ENCODE results near the gene DPP4. TPM values are rescaled to one million over a fixed set of nuclear protein-coding genes. Genes with fewer than 3 reads are reported as not detected.
"Not testable (repeated sequence)": the region's sequence is repeated elsewhere in the genome, so short reads cannot be mapped to it uniquely, and the experiment has no call there.

DPP4 gene
- total RNA-seq, 8 experiments from 2014 or later, result 0.24 to 83.7 (median 1.1) TPM

- WGBS, 10 experiments, result 20 to 98% (median 86%) methylated on average over 1 to 9 of the region's 9 CpGs; no CpG with 5 or more reads in 4 of the 10 experiments
- in situ Hi-C loops (cut with MboI; ENCODE audit: low pct_unique_long_range_greater_than_20kb in 2 of 9, low sequenced_read_pairs in 9 of 9, unreplicated experiment in 9 of 9), result no loop called here
- H3K27ac ChIP-seq, result no peak overlapping the region
Observed at GRCh38 chr2:161971551-161971950, 102.5 kb downstream of the DPP4 start.

GRCh38 chr2:161969159-161969558, 104.9 kb downstream of the DPP4 start:
- WGBS, 10 experiments, result 0 to 88% (median 67%) methylated on average over 1 of the region's 1 CpG; no CpG with 5 or more reads in 4 of the 10 experiments
- Histone ChIP-seq H3K4me1 (replicated peaks in 1 of 2) (peaks cover 0 to 10% of the 10 kb centered on the region in 2 donors), H3K4me3 (no peak overlapping the region), H3K27ac (no peak overlapping the region)
- peak in 3 of 8 experiments; percentile 29 to 72 (median 32) for ATAC-seq (replicated peaks in 6 of 8)
- in situ Hi-C loops (cut with MboI; ENCODE audit: low pct_unique_long_range_greater_than_20kb in 2 of 9, low sequenced_read_pairs in 9 of 9, unreplicated experiment in 9 of 9), result no loop called here

More at GRCh38 chr2:161971551-161971950, 102.5 kb downstream of the DPP4 start:
- ATAC-seq (replicated peaks in 6 of 8), result no peak
- Histone ChIP-seq H3K4me1 (replicated peaks in 1 of 2) (peaks cover 0 to 10% of the 10 kb centered on the region in 2 donors), H3K4me3 (no peak overlapping the region)

GRCh38 chr2:161965994-161966393, 108.0 kb downstream of the DPP4 start:
- Histone ChIP-seq H3K4me1 (replicated peaks in 1 of 2) (peaks cover 0 to 10% of the 10 kb centered on the region in 2 donors), H3K4me3 (no peak overlapping the region), H3K27ac (no peak overlapping the region)
- WGBS, 10 experiments, result 0 to 75% (median 0%) methylated on average over 1 of the region's 1 CpG; no CpG with 5 or more reads in 4 of the 10 experiments
- in situ Hi-C loops (cut with MboI; ENCODE audit: low pct_unique_long_range_greater_than_20kb in 2 of 9, low sequenced_read_pairs in 9 of 9, unreplicated experiment in 9 of 9), result no loop called here
- peak in 4 of 8 experiments; percentile 30 to 73 (median 48) for ATAC-seq (replicated peaks in 6 of 8)

- H3K4me1 ChIP-seq (replicated peaks in 1 of 2), result peaks cover 0 to 8% of the 10 kb centered on the region in 2 donors
- H3K27ac ChIP-seq, result no peak overlapping the region
- H3K4me3 ChIP-seq, result no peak overlapping the region
- ATAC-seq (replicated peaks in 6 of 8), result no peak
- WGBS, 10 experiments, result 82 to 100% (median 97%) methylated on average over 1 to 4 of the region's 4 CpGs; no CpG with 5 or more reads in 1 of the 10 experiments
- in situ Hi-C loops (cut with MboI; ENCODE audit: low pct_unique_long_range_greater_than_20kb in 2 of 9, low sequenced_read_pairs in 9 of 9, unreplicated experiment in 9 of 9), result no loop called here
Observed at GRCh38 chr2:161964160-161964559, 109.9 kb downstream of the DPP4 start.

GRCh38 chr2:161962160-161962559, 111.9 kb downstream of the DPP4 start:
- Histone ChIP-seq H3K4me3 (no peak overlapping the region), H3K4me1 (replicated peaks in 1 of 2) (peaks cover 0 to 3% of the 10 kb centered on the region in 2 donors), H3K27ac (no peak overlapping the region)
- in situ Hi-C loops (cut with MboI; ENCODE audit: low pct_unique_long_range_greater_than_20kb in 2 of 9, low sequenced_read_pairs in 9 of 9, unreplicated experiment in 9 of 9), result no loop called here
- no peak for ATAC-seq (replicated peaks in 6 of 8)

GRCh38 chr2:161961061-161961460, 113.0 kb downstream of the DPP4 start:
- in situ Hi-C loops (cut with MboI; ENCODE audit: low pct_unique_long_range_greater_than_20kb in 2 of 9, low sequenced_read_pairs in 9 of 9, unreplicated experiment in 9 of 9), result no loop called here
- ATAC-seq (replicated peaks in 6 of 8), result no peak
- Histone ChIP-seq H3K27ac (no peak overlapping the region), H3K4me3 (no peak overlapping the region), H3K4me1 (replicated peaks in 1 of 2) (peaks cover 0 to 8% of the 10 kb centered on the region in 2 donors)
- WGBS, 10 experiments, result 60 to 100% (median 94%) methylated on average over 1 to 2 of the region's 2 CpGs; no CpG with 5 or more reads in 1 of the 10 experiments

GRCh38 chr2:161956738-161957137, 117.3 kb downstream of the DPP4 start:
- H3K27ac ChIP-seq, result no peak overlapping the region
- in situ Hi-C loops (cut with MboI; ENCODE audit: low pct_unique_long_range_greater_than_20kb in 2 of 9, low sequenced_read_pairs in 9 of 9, unreplicated experiment in 9 of 9), result no loop called here
- no peak overlapping the region for H3K4me3 ChIP-seq
- H3K4me1 ChIP-seq (replicated peaks in 1 of 2), result peaks cover 0 to 20% of the 10 kb centered on the region in 2 donors
- ATAC-seq (replicated peaks in 6 of 8), result no peak
- 20 to 100% (median 65%) methylated on average over 1 to 3 of the region's 3 CpGs; no CpG with 5 or more reads in 2 of the 10 experiments for WGBS, 10 experiments

- Histone ChIP-seq H3K27ac (no peak overlapping the region), H3K4me1 (replicated peaks in 1 of 2) (peaks cover 0 to 34% of the 10 kb centered on the region in 2 donors), H3K4me3 (no peak overlapping the region)
- in situ Hi-C loops (cut with MboI; ENCODE audit: low pct_unique_long_range_greater_than_20kb in 2 of 9, low sequenced_read_pairs in 9 of 9, unreplicated experiment in 9 of 9), result no loop called here
- no peak for ATAC-seq (replicated peaks in 6 of 8)
Observed at GRCh38 chr2:161955211-161955610, 118.8 kb downstream of the DPP4 start.

- in situ Hi-C loops (cut with MboI; ENCODE audit: low pct_unique_long_range_greater_than_20kb in 2 of 9, low sequenced_read_pairs in 9 of 9, unreplicated experiment in 9 of 9), result no loop called here
- ATAC-seq (replicated peaks in 6 of 8), result peak in 2 of 8 experiments; percentile 20 to 92
- peaks cover 0 to 34% of the 10 kb centered on the region in 2 donors for H3K4me1 ChIP-seq (replicated peaks in 1 of 2)
- H3K4me3 ChIP-seq, result no peak overlapping the region
- H3K27ac ChIP-seq, result no peak overlapping the region
Observed at GRCh38 chr2:161954103-161954502, 119.9 kb downstream of the DPP4 start.

- ATAC-seq (replicated peaks in 6 of 8); H3K27ac ChIP-seq; H3K4me3 ChIP-seq; in situ Hi-C loops (cut with MboI; ENCODE audit: low pct_unique_long_range_greater_than_20kb in 2 of 9, low sequenced_read_pairs in 9 of 9, unreplicated experiment in 9 of 9): not testable (repeated sequence)
- 54 to 100% (median 80%) methylated on average over 1 to 9 of the region's 9 CpGs; no CpG with 5 or more reads in 3 of the 10 experiments for WGBS, 10 experiments
- H3K4me1 ChIP-seq (replicated peaks in 1 of 2), result peaks cover 0 to 34% of the 10 kb centered on the region in 2 donors
Observed at GRCh38 chr2:161953367-161953766, 120.6 kb downstream of the DPP4 start.

GRCh38 chr2:161952783-161953191, 121.2 kb downstream of the DPP4 start:
- no peak for ATAC-seq (replicated peaks in 6 of 8)
- in situ Hi-C loops (cut with MboI; ENCODE audit: low pct_unique_long_range_greater_than_20kb in 2 of 9, low sequenced_read_pairs in 9 of 9, unreplicated experiment in 9 of 9), result no loop called here
- 63 to 100% (median 90%) methylated on average over 2 to 4 of the region's 4 CpGs for WGBS, 10 experiments
- H3K27ac ChIP-seq, result no peak overlapping the region
- H3K4me1 ChIP-seq (replicated peaks in 1 of 2), result peaks cover 0 to 38% of the 10 kb centered on the region in 2 donors
- no peak overlapping the region for H3K4me3 ChIP-seq

GRCh38 chr2:161947836-161948235, 126.2 kb downstream of the DPP4 start:
- WGBS, 10 experiments, result 10 to 80% (median 31%) methylated on average over 1 to 5 of the region's 5 CpGs; no CpG with 5 or more reads in 1 of the 10 experiments
- in situ Hi-C loops (cut with MboI; ENCODE audit: low pct_unique_long_range_greater_than_20kb in 2 of 9, low sequenced_read_pairs in 9 of 9, unreplicated experiment in 9 of 9), result loop anchor here in 5 of 9 experiments (5.0 to 25.0 kb wide), 2 partner anchors 361 kb away; no protein-coding TSS in a partner anchor
- H3K4me3 ChIP-seq, result no peak overlapping the region
- peak in 1 of 8 experiments; percentile 44 for ATAC-seq (replicated peaks in 6 of 8)
- H3K4me1 ChIP-seq (replicated peaks in 1 of 2), result peaks cover 0 to 39% of the 10 kb centered on the region in 2 donors
- peak overlapping the region in 1 of 2 donors; percentile 43 for H3K27ac ChIP-seq

- Histone ChIP-seq H3K27ac (peak overlapping the region in 1 of 2 donors; percentile 43), H3K4me1 (replicated peaks in 1 of 2) (peaks cover 0 to 35% of the 10 kb centered on the region in 2 donors), H3K4me3 (no peak overlapping the region)
- WGBS, 10 experiments, result 10 to 83% (median 53%) methylated on average over 1 to 3 of the region's 3 CpGs; no CpG with 5 or more reads in 1 of the 10 experiments
- ATAC-seq (replicated peaks in 6 of 8), result peak in 3 of 8 experiments; percentile 25 to 61 (median 35)
- in situ Hi-C loops (cut with MboI; ENCODE audit: low pct_unique_long_range_greater_than_20kb in 2 of 9, low sequenced_read_pairs in 9 of 9, unreplicated experiment in 9 of 9), result loop anchor here in 5 of 9 experiments (5.0 to 25.0 kb wide), 2 partner anchors 360 kb away; no protein-coding TSS in a partner anchor
Observed at GRCh38 chr2:161947406-161947805, 126.6 kb downstream of the DPP4 start.

Measured in motor neuron (in vitro differentiated cells).